HCT116 (cell line): ENCODE results near the gene DCAF15. TPM values are rescaled to one million over a fixed set of nuclear protein-coding genes. Genes with fewer than 3 reads are reported as not detected.

Experiments
- ATAC-seq: fragments of 200-7000 bp; cut with Tn5 transposase; 2 replicates; pipeline ENCODE4 v1.9.1; 2020; ENCODE audit warnings: mild to moderate bottlenecking, moderate library complexity
- BruUV-seq: library from RNA; stranded (reverse); fragments of 400-500 nt; replicated peaks from 2 replicates; lab custom pipeline; 2021; lab: Mats Ljungman, UMichigan
- CTCF ChIA-PET: fragments of 300-600 bp; sonication (Branson Sonifier 250); formaldehyde crosslinking; loops from one replicate; lab custom pipeline; 2021; ENCODE audit warnings: antibody characterized with exemption; lab: Charles Lee
- POLR2A ChIA-PET: fragments of 300-600, 350-600 bp; sonication (Branson Sonifier 250); formaldehyde crosslinking; loops from one replicate; lab custom pipeline; 2021; ENCODE audit warnings: antibody characterized with exemption; lab: Charles Lee
- RAD21 ChIA-PET, 2 experiments: fragments of 300-600 bp; sonication (Branson Sonifier 250); formaldehyde crosslinking; loops; one replicate each; lab custom pipeline; 2023; ENCODE audit warnings: low total read pairs in 2 of 2; ENCODE audit not compliant: uncharacterized antibody in 2 of 2, unreplicated experiment in 2 of 2, low non-redundant PET in 1 of 2; lab: Charles Lee
- DNase-seq: peaks from one replicate; pipeline ENCODE4 v3.0.0-alpha.2; 2010; ENCODE audit warnings: low read depth, low spot score
- H2AFZ ChIP-seq: fragments of 200-600 bp; shearing (Covaris generic), sonication (generic); 2 replicates; pipeline ENCODE4 v1.6.1; 2017; ENCODE audit warnings: low read depth, mixed run types, mixed read lengths, antibody characterized with exemption, low read length; ENCODE audit not compliant: poor library complexity, severe bottlenecking
- H3K27ac ChIP-seq: 2 replicates; pipeline ENCODE4 v1.5.1; 2012; ENCODE audit warnings: low read depth, low read length
- H3K27me3 ChIP-seq: fragments of 200-600 bp; sonication (generic); 2 replicates; pipeline ENCODE4 v1.6.1; 2016; ENCODE audit warnings: mixed run types, low read length, mixed read lengths; ENCODE audit not compliant: insufficient read depth
- H3K36me3 ChIP-seq, 2 experiments: fragments of 200-500 bp in 1 of 2; fragments of 200-600 bp in 1 of 2; sonication (Bioruptor generic) in 1 of 2; sonication (generic) in 1 of 2; 2 replicates each; pipeline versions ENCODE4 v1.5.1 to v1.6.1; 2014 to 2016; ENCODE audit warnings: low read length in 2 of 2, inconsistent platforms in 1 of 2, mixed read lengths in 1 of 2, mixed run types in 1 of 2; ENCODE audit not compliant: insufficient read depth in 2 of 2, control insufficient read depth in 1 of 2
- H3K4me1 ChIP-seq, 2 experiments: fragments of 200-600 bp in 1 of 2; sonication (generic) in 1 of 2; 2 replicates each; pipeline versions ENCODE4 v1.5.1 to v1.6.1; 2012 to 2017; ENCODE audit warnings: low read length in 2 of 2, inconsistent platforms in 1 of 2, mild to moderate bottlenecking in 1 of 2, mixed read lengths in 1 of 2, mixed run types in 1 of 2, moderate library complexity in 1 of 2; ENCODE audit not compliant: insufficient read depth in 2 of 2, control insufficient read depth in 1 of 2
- H3K4me2 ChIP-seq: fragments of 200-600 bp; sonication (generic); 2 replicates; pipeline ENCODE4 v1.6.1; 2017; ENCODE audit warnings: mixed run types, low read length, mixed read lengths
- H3K4me3 ChIP-seq, 2 experiments: fragments of 200-600 bp in 1 of 2; sonication (generic) in 1 of 2; replicated peaks in 1 of 2; 2 replicates each; pipeline ENCODE4 v1.5.1; 2011 to 2016; ENCODE audit warnings: low read length in 2 of 2, control low read depth in 1 of 2, low read depth in 1 of 2, mild to moderate bottlenecking in 1 of 2, mixed read lengths in 1 of 2, mixed run types in 1 of 2
- H3K79me2 ChIP-seq: fragments of 200-600 bp; sonication (generic); 2 replicates; pipeline ENCODE4 v1.6.1; 2017; ENCODE audit warnings: mild to moderate bottlenecking, mixed run types, low read length, moderate library complexity, mixed read lengths; ENCODE audit not compliant: insufficient read depth
- H3K9ac ChIP-seq: fragments of 200-600 bp; sonication (generic); 2 replicates; pipeline ENCODE4 v1.6.1; 2016; ENCODE audit warnings: low read length, mixed read lengths
- H3K9me2 ChIP-seq: fragments of 200-600 bp; sonication (generic), shearing (Covaris generic); 2 replicates; pipeline ENCODE4 v1.6.1; 2017; ENCODE audit warnings: mixed run types, mild to moderate bottlenecking, moderate library complexity; ENCODE audit not compliant: insufficient read depth
- H3K9me3 ChIP-seq, 2 experiments: fragments of 200-500 bp in 1 of 2; fragments of 200-600 bp in 1 of 2; sonication (Bioruptor generic) in 1 of 2; sonication (generic) in 1 of 2; 2 replicates each; pipeline ENCODE4 v1.6.1; 2014 to 2017; ENCODE audit warnings: low read length in 2 of 2, mixed read lengths in 2 of 2, inconsistent platforms in 1 of 2, low read depth in 1 of 2, mild to moderate bottlenecking in 1 of 2, mixed run types in 1 of 2, moderate library complexity in 1 of 2; ENCODE audit not compliant: control insufficient read depth in 1 of 2, insufficient read depth in 1 of 2
- H4K20me1 ChIP-seq: fragments of 200-600 bp; sonication (generic), shearing (Covaris generic); 2 replicates; pipeline ENCODE4 v1.6.1; 2017; ENCODE audit warnings: mixed run types, mild to moderate bottlenecking, moderate library complexity; ENCODE audit not compliant: insufficient read depth
- CBX3 ChIP-seq: IDR thresholded peaks from 2 replicates; pipeline ENCODE4 v1.6.1; 2012; ENCODE audit warnings: low read depth
- ELF1 ChIP-seq: IDR thresholded peaks from 2 replicates; pipeline ENCODE4 v1.6.1; 2012; ENCODE audit warnings: low read depth, borderline replicate concordance
- JUND ChIP-seq: IDR thresholded peaks from 2 replicates; pipeline ENCODE4 v1.6.1; 2012
- MAX ChIP-seq: IDR thresholded peaks from 2 replicates; pipeline ENCODE4 v1.6.1; 2012
- POLR2AphosphoS5 ChIP-seq: IDR thresholded peaks from 2 replicates; pipeline ENCODE4 v1.6.1; 2011; ENCODE audit warnings: mild to moderate bottlenecking, low read depth, low read length, moderate library complexity
- RAD21 ChIP-seq: IDR thresholded peaks from 2 replicates; pipeline ENCODE4 v1.6.1; 2012; ENCODE audit warnings: low read depth, mild to moderate bottlenecking
- TCF7L2 ChIP-seq: IDR thresholded peaks from 2 replicates; pipeline ENCODE4 v1.7.0; 2011; ENCODE audit warnings: borderline replicate concordance, inconsistent platforms; ENCODE audit not compliant: insufficient read depth, insufficient read length; ENCODE audit errors: extremely low read depth
- ZBTB33 ChIP-seq: IDR thresholded peaks from 2 replicates; pipeline ENCODE4 v1.6.1; 2011; ENCODE audit warnings: mild to moderate bottlenecking, low read length, moderate library complexity; ENCODE audit not compliant: insufficient replicate concordance; ENCODE audit errors: extremely low read depth
- intact Hi-C: fragments of 100-400 bp; cut with micrococcal nuclease; formaldehyde crosslinking; loops from 2 replicates; pipeline ENCODE4 v1.10.0; 2022
- total RNA-seq: library from RNA; stranded (reverse); gene quantifications from one replicate; pipeline ENCODE4 v1.2.1, GENCODE V29; 2021; ENCODE audit not compliant: unreplicated experiment

DCAF15 gene
- total RNA-seq, 1 experiment from 2014 or later: 46.2 TPM

- no TSS peak for BruUV-seq
- H4K20me1 ChIP-seq: no peaks in the 10 kb centered on the region
- no peak overlapping the region for H3K27ac ChIP-seq
- POLR2A ChIA-PET: no interaction called here
- CTCF ChIA-PET: no interaction called here
- no peak overlapping the region for H3K4me3 ChIP-seq
- DNase-seq (no peak), ATAC-seq (no peak)
- H3K9ac ChIP-seq: no peak overlapping the region
- H3K27me3 ChIP-seq: no peaks in the 10 kb centered on the region
- intact Hi-C loops: no loop called here
- H3K9me2 ChIP-seq: no peaks in the 10 kb centered on the region
- TF ChIP-seq ZBTB33 (no peak), TCF7L2 (no peak), JUND (no peak), POLR2AphosphoS5 (no peak)
- no peaks in the 10 kb centered on the region; a peak in 1 of 4 replicates for H3K36me3 ChIP-seq
- H3K4me1 ChIP-seq: peaks cover 8 to 12% of the 10 kb centered on the region in 2 experiments; a peak in 3 of 4 replicates
- RAD21 ChIA-PET: no interaction called here
- no peaks in the 10 kb centered on the region for H3K9me3 ChIP-seq
- H2AFZ ChIP-seq: no peak overlapping the region
- no peaks in the 10 kb centered on the region for H3K79me2 ChIP-seq
- no peak overlapping the region for H3K4me2 ChIP-seq
Observed at GRCh38 chr19:13983213-13983889, 31.0 kb downstream of the DCAF15 start.

GRCh38 chr19:13984186-13984585 is 31.9 kb downstream of the DCAF15 start:
- BruUV-seq: no TSS peak
- TF ChIP-seq RAD21 (no peak), MAX (no peak), ELF1 (no peak), CBX3 (no peak)
- Histone ChIP-seq H3K4me2 (no peak overlapping the region), H3K4me1 (peaks cover 8 to 12% of the 10 kb centered on the region in 2 experiments; a peak in 3 of 4 replicates), H2AFZ (no peak overlapping the region), H3K9ac (no peak overlapping the region), H3K36me3 (no peaks in the 10 kb centered on the region; a peak in 1 of 4 replicates), H3K9me3 (no peaks in the 10 kb centered on the region), H3K27ac (no peak overlapping the region), H4K20me1 (no peaks in the 10 kb centered on the region), H3K9me2 (no peaks in the 10 kb centered on the region), H3K27me3 (no peaks in the 10 kb centered on the region), H3K4me3 (no peak overlapping the region), H3K79me2 (no peaks in the 10 kb centered on the region)
- POLR2A ChIA-PET: no interaction called here
- no peak for DNase-seq
- RAD21 ChIA-PET: no interaction called here
- intact Hi-C loops: no loop called here
- ATAC-seq: no peak
- CTCF ChIA-PET: no interaction called here
